Sigmoid colon (tissue), 7 donors: ENCODE results near the gene TMEM25. TPM values are rescaled to one million over a fixed set of nuclear protein-coding genes. Genes with fewer than 3 reads are reported as not detected.

Experiments used
- DNase-seq: peaks from one replicate; pipeline ENCODE4 v3.0.0-alpha.2; 2019
- H3K27ac ChIP-seq, 4 donors: fragments of 200-600 bp; sonication (generic); one replicate each; pipeline ENCODE4 v1.5.1; 2016 to 2019; ENCODE audit warnings: mild to moderate bottlenecking in 1 of 4
- H3K27me3 ChIP-seq, 3 donors: fragments of 200-600 bp; sonication (generic); one replicate each; pipeline ENCODE4 v1.5.1; 2019; ENCODE audit warnings: mild to moderate bottlenecking in 1 of 3
- H3K36me3 ChIP-seq, 4 donors: fragments of 200-600 bp; sonication (generic); one replicate each; pipeline ENCODE4 v1.5.1; 2016 to 2019
- H3K4me1 ChIP-seq, 4 donors: fragments of 200-600 bp; sonication (generic); one replicate each; pipeline ENCODE4 v1.5.1; 2017 to 2019
- H3K4me3 ChIP-seq, 4 donors: fragments of 200-600 bp; sonication (generic); one replicate each; pipeline ENCODE4 v1.5.1; 2017 to 2019; ENCODE audit warnings: mild to moderate bottlenecking in 2 of 4, moderate library complexity in 1 of 4
- H3K9me3 ChIP-seq, 4 donors: fragments of 200-600 bp in 3 of 4; sonication (generic) in 3 of 4; one replicate each; pipeline versions ENCODE4 v1.5.1 to v1.6.1; 2013 to 2019
- CTCF ChIP-seq, 4 experiments: fragments of 450-650 bp in 3 of 4; fragments of 200-600 bp in 1 of 4; IDR thresholded peaks; one replicate each; pipeline ENCODE4 v1.5.1; 2016 to 2019; ENCODE audit warnings: antibody characterized with exemption in 4 of 4, mild to moderate bottlenecking in 3 of 4, moderate library complexity in 2 of 4
- EP300 ChIP-seq, 4 donors: sonication (generic); formaldehyde crosslinking; IDR thresholded peaks; one replicate each; pipeline ENCODE4 v1.6.1; 2017; ENCODE audit warnings: antibody characterized with exemption in 4 of 4
- POLR2A ChIP-seq, 2 donors: fragments of 450-650 bp; IDR thresholded peaks; one replicate each; pipeline ENCODE4 v1.6.1; 2016; ENCODE audit warnings: antibody characterized with exemption in 2 of 2, mild to moderate bottlenecking in 2 of 2, moderate library complexity in 2 of 2
- POLR2AphosphoS5 ChIP-seq, 4 donors: sonication (generic); formaldehyde crosslinking; IDR thresholded peaks; one replicate each; pipeline ENCODE4 v1.6.1; 2017; ENCODE audit warnings: antibody characterized with exemption in 4 of 4
- WGBS, 2 donors: extraction: QIAGEN DNeasy Blood & Tissue Kit; methylation state at CpG; one replicate each; pipeline ENCODE4 v1.1.7; 2013; 5-methylcytosine and 5-hydroxymethylcytosine counted together
- intact Hi-C: fragments of 100-400 bp; cut with DNase I; formaldehyde crosslinking; loops from one replicate; pipeline ENCODE4 v1.15.1; 2023
- polyA plus RNA-seq, 3 donors: library from polyadenylated mRNA; stranded (reverse); fragments of 200-250 nt; gene quantifications; one replicate each; pipeline ENCODE4 v1.2.3, GENCODE V29; 2013
- total RNA-seq, 4 donors: library from RNA; depleted of rRNA; stranded (reverse); fragments of >200 nt; gene quantifications; one replicate each; pipeline ENCODE4 v1.1.0, GENCODE V29; 2016
- donor health status: healthy with polysubstance abuse.
- donor health status: Bipolar disorder and iron deficiency.
- donor health status: healthy.

Gene TMEM25
- total and polyA plus RNA-seq, 7 donors = 2.5 to 35.2 (median 20.9) TPM

- DNase-seq = no peak
- peaks cover 4 to 56% (median 15%) of the 10 kb centered on the region in 4 donors for H3K36me3 ChIP-seq
- intact Hi-C loops = no loop called here
Observed at GRCh38 chr11:118547132-118547531, 16.1 kb downstream of the TMEM25 start.

GRCh38 chr11:118552341-118552740 is 21.3 kb downstream of the TMEM25 start:
- 91% methylated on average over 4 of the region's 4 CpGs for WGBS, 2 donors
- H3K36me3 ChIP-seq = peaks cover 4 to 72% (median 35%) of the 10 kb centered on the region in 4 donors

More at GRCh38 chr11:118547132-118547531, 16.1 kb downstream of the TMEM25 start:
- Histone ChIP-seq H3K4me3 (no peak overlapping the region), H3K27ac (no peak overlapping the region), H3K9me3 (no peaks in the 10 kb centered on the region), H3K27me3 (no peaks in the 10 kb centered on the region), H3K4me1 (no peaks in the 10 kb centered on the region)
- 94 to 99% methylated on average over 2 of the region's 2 CpGs for WGBS, 2 donors
- TF ChIP-seq CTCF (IDR thresholded peaks at IDR 0.05) = no peak
- TF ChIP-seq POLR2A (IDR thresholded peaks at IDR 0.05) = no peak
- TF ChIP-seq EP300 (IDR thresholded peaks at IDR 0.05) = no peak
- no peak for TF ChIP-seq POLR2AphosphoS5 (IDR thresholded peaks at IDR 0.05)

GRCh38 chr11:118560806-118561205 is 29.8 kb downstream of the TMEM25 start:
- 92 to 94% methylated on average over 4 of the region's 4 CpGs for WGBS, 2 donors
- Histone ChIP-seq H3K36me3 (peaks cover 0 to 50% (median 17%) of the 10 kb centered on the region in 4 donors), H3K27ac (no peak overlapping the region), H3K4me1 (peaks cover 0 to 15% (median 12%) of the 10 kb centered on the region in 4 donors), H3K9me3 (no peaks in the 10 kb centered on the region), H3K4me3 (no peak overlapping the region), H3K27me3 (no peaks in the 10 kb centered on the region)
- TF ChIP-seq POLR2A (IDR thresholded peaks at IDR 0.05) (no peak), CTCF (IDR thresholded peaks at IDR 0.05) (no peak), POLR2AphosphoS5 (IDR thresholded peaks at IDR 0.05) (no peak), EP300 (IDR thresholded peaks at IDR 0.05) (no peak)
- intact Hi-C loops = no loop called here
- no peak for DNase-seq

More at GRCh38 chr11:118552341-118552740, 21.3 kb downstream of the TMEM25 start:
- no peak for DNase-seq
- no peak for TF ChIP-seq CTCF (IDR thresholded peaks at IDR 0.05)
- TF ChIP-seq EP300 (IDR thresholded peaks at IDR 0.05) = no peak
- no peak for TF ChIP-seq POLR2AphosphoS5 (IDR thresholded peaks at IDR 0.05)
- no peak for TF ChIP-seq POLR2A (IDR thresholded peaks at IDR 0.05)
- Histone ChIP-seq H3K27me3 (no peaks in the 10 kb centered on the region), H3K4me1 (no peaks in the 10 kb centered on the region), H3K4me3 (no peak overlapping the region), H3K27ac (no peak overlapping the region), H3K9me3 (no peaks in the 10 kb centered on the region)
- intact Hi-C loops = no loop called here

GRCh38 chr11:118565051-118565450 is 34.1 kb downstream of the TMEM25 start:
- Histone ChIP-seq H3K4me3 (peak overlapping the region; percentile 35 to 58 (median 53)), H3K36me3 (peaks cover 0 to 10% (median 0%) of the 10 kb centered on the region in 4 donors), H3K4me1 (peaks cover 0 to 18% (median 15%) of the 10 kb centered on the region in 4 donors), H3K27me3 (no peaks in the 10 kb centered on the region), H3K27ac (peak overlapping the region; percentile 80 to 85 (median 81)), H3K9me3 (no peaks in the 10 kb centered on the region)
- intact Hi-C loops = loop anchor here (2.0 kb wide), 1 partner anchor 32 kb away; no protein-coding TSS in a partner anchor
- no peak for DNase-seq
- no peak for TF ChIP-seq CTCF (IDR thresholded peaks at IDR 0.05)
- TF ChIP-seq EP300 (IDR thresholded peaks at IDR 0.05) = no peak
- no peak for TF ChIP-seq POLR2A (IDR thresholded peaks at IDR 0.05)
- TF ChIP-seq POLR2AphosphoS5 (IDR thresholded peaks at IDR 0.05) = peak in 2 of 4 donors; percentile 3 to 5
- WGBS, 2 donors = 54 to 59% methylated on average over 5 of the region's 5 CpGs

- TF ChIP-seq EP300 (IDR thresholded peaks at IDR 0.05) (no peak), CTCF (IDR thresholded peaks at IDR 0.05) (no peak), POLR2A (IDR thresholded peaks at IDR 0.05) (no peak), POLR2AphosphoS5 (IDR thresholded peaks at IDR 0.05) (no peak)
- Histone ChIP-seq H3K27me3 (no peaks in the 10 kb centered on the region), H3K4me3 (no peak overlapping the region), H3K36me3 (no peaks in the 10 kb centered on the region), H3K4me1 (peaks cover 0 to 32% (median 28%) of the 10 kb centered on the region in 4 donors), H3K27ac (no peak overlapping the region), H3K9me3 (no peaks in the 10 kb centered on the region)
- no peak for DNase-seq
- 61 to 98% methylated on average over 2 of the region's 2 CpGs for WGBS, 2 donors
- intact Hi-C loops = no loop called here
Observed at GRCh38 chr11:118569670-118570069, 38.7 kb downstream of the TMEM25 start.
